Neural cell (in vitro differentiated cells): Measurements from ENCODE around the gene MLKL. TPM values are rescaled to one million over a fixed set of nuclear protein-coding genes. Genes with fewer than 3 reads are reported as not detected.

Experiments used
- H2AFZ ChIP-seq: fragments of 200-600, 300-800 bp; sonication (generic), shearing (Covaris generic); 2 replicates; pipeline ENCODE4 v1.6.0; 2014; ENCODE audit warnings: low read depth, mild to moderate bottlenecking, antibody characterized with exemption, low read length, moderate library complexity
- H3F3A ChIP-seq: fragments of 200-600 bp; shearing (Covaris generic); 2 replicates; pipeline ENCODE4 v1.6.1; 2016; ENCODE audit warnings: mild to moderate bottlenecking, moderate library complexity, mixed read lengths, antibody characterized with exemption, low read length; ENCODE audit not compliant: insufficient read depth, poor library complexity, severe bottlenecking
- H3K27ac ChIP-seq: fragments of 200-600, 300-800 bp; sonication (generic), shearing (Covaris generic); 2 replicates; pipeline ENCODE4 v1.5.1; 2014; ENCODE audit warnings: mild to moderate bottlenecking, low read length, moderate library complexity
- H3K27me3 ChIP-seq: fragments of 300-800, 200-600 bp; sonication (generic), shearing (Covaris generic); 2 replicates; pipeline ENCODE4 v1.6.0; 2014; ENCODE audit warnings: mild to moderate bottlenecking, low read depth, low read length, moderate library complexity; ENCODE audit not compliant: insufficient read depth
- H3K36me3 ChIP-seq: fragments of 300-800, 200-600 bp; sonication (generic), shearing (Covaris generic); 2 replicates; pipeline ENCODE4 v1.5.1; 2014; ENCODE audit warnings: mild to moderate bottlenecking, antibody characterized with exemption, low read length, moderate library complexity; ENCODE audit not compliant: insufficient read depth
- H3K4me2 ChIP-seq: fragments of 300-800, 200-600 bp; sonication (generic), shearing (Covaris generic); 2 replicates; pipeline ENCODE4 v1.6.0; 2014; ENCODE audit warnings: mild to moderate bottlenecking, low read length
- H3K4me3 ChIP-seq: fragments of 300-800, 200-600 bp; sonication (generic), shearing (Covaris generic); 2 replicates; pipeline ENCODE4 v1.5.1; 2014; ENCODE audit warnings: mild to moderate bottlenecking, low read length, moderate library complexity
- H3K79me2 ChIP-seq: fragments of 200-600 bp; shearing (Covaris generic); replicated peaks from 2 replicates; pipeline ENCODE4 v1.6.0; 2014; ENCODE audit warnings: mild to moderate bottlenecking, low read length, moderate library complexity; ENCODE audit not compliant: insufficient read depth
- H3K9ac ChIP-seq: fragments of 300-800, 200-600 bp; sonication (generic), shearing (Covaris generic); 2 replicates; pipeline ENCODE4 v1.6.1; 2016; ENCODE audit warnings: mild to moderate bottlenecking, low read length, mixed read lengths
- H3K9me2 ChIP-seq: fragments of 200-600 bp; shearing (Covaris generic); 2 replicates; pipeline ENCODE4 v1.6.1; 2016; ENCODE audit warnings: mild to moderate bottlenecking, low read length, mixed read lengths; ENCODE audit not compliant: insufficient read depth
- H3K9me3 ChIP-seq: fragments of 200-600, 300-800 bp; sonication (generic), shearing (Covaris generic); 2 replicates; pipeline ENCODE4 v1.6.1; 2016; ENCODE audit warnings: mild to moderate bottlenecking, mixed run types, low read length, moderate library complexity, mixed read lengths
- H4K20me1 ChIP-seq: fragments of 200-600 bp; shearing (Covaris generic); 2 replicates; pipeline ENCODE4 v1.6.1; 2016; ENCODE audit warnings: mild to moderate bottlenecking, mixed run types; ENCODE audit not compliant: insufficient read depth
- EP300 ChIP-seq: fragments of 450-650 bp; conservative IDR thresholded peaks from 2 replicates; pipeline ENCODE4 v1.6.1; 2014; ENCODE audit warnings: antibody characterized with exemption, mild to moderate bottlenecking, moderate library complexity; ENCODE audit not compliant: poor library complexity, severe bottlenecking
- EZH2 ChIP-seq: fragments of 200-600, 300-800 bp; shearing (Covaris generic), sonication (generic); IDR thresholded peaks from 2 replicates; pipeline ENCODE4 v1.6.1; 2014; ENCODE audit warnings: antibody characterized with exemption, low read length, borderline replicate concordance, mild to moderate bottlenecking; ENCODE audit not compliant: insufficient read depth, poor library complexity, severe bottlenecking
- MXI1 ChIP-seq: fragments of 450-650 bp; conservative IDR thresholded peaks from 2 replicates; pipeline ENCODE4 v1.6.1; 2014; ENCODE audit warnings: antibody characterized with exemption, mild to moderate bottlenecking; ENCODE audit not compliant: poor library complexity, severe bottlenecking
- POLR2AphosphoS5 ChIP-seq: IDR thresholded peaks from 2 replicates; pipeline ENCODE4 v1.6.1; 2012
- RAD21 ChIP-seq: fragments of 450-650 bp; conservative IDR thresholded peaks from 2 replicates; pipeline ENCODE4 v1.6.1; 2014; ENCODE audit warnings: antibody characterized with exemption, mild to moderate bottlenecking, moderate library complexity
- SMC3 ChIP-seq: fragments of 450-650 bp; conservative IDR thresholded peaks from 2 replicates; pipeline ENCODE4 v1.6.1; 2014; ENCODE audit warnings: antibody characterized with exemption, mild to moderate bottlenecking, moderate library complexity; ENCODE audit not compliant: poor library complexity
- TAF1 ChIP-seq: IDR thresholded peaks from 2 replicates; pipeline ENCODE4 v1.6.1; 2012; ENCODE audit warnings: low read depth
- polyA plus RNA-seq: library from polyadenylated mRNA; depleted of rRNA; stranded (reverse); fragments of >200 nt; gene quantifications from 2 replicates; pipeline ENCODE4 v1.2.3, GENCODE V29; 2014
- TF ChIP-seq, protein P1 (sequence below): fragments of 450-650 bp; IDR thresholded peaks from 2 replicates; pipeline ENCODE4 v1.5.1; 2014; ENCODE audit warnings: antibody characterized with exemption, mild to moderate bottlenecking, moderate library complexity; ENCODE audit not compliant: poor library complexity, severe bottlenecking
- TF ChIP-seq, protein P2 (sequence below): IDR thresholded peaks from 2 replicates; pipeline ENCODE4 v1.6.1; 2012; ENCODE audit warnings: borderline replicate concordance

The MLKL gene
- polyA plus RNA-seq, 1 donor from 2014 or later = not detected

DNA sequence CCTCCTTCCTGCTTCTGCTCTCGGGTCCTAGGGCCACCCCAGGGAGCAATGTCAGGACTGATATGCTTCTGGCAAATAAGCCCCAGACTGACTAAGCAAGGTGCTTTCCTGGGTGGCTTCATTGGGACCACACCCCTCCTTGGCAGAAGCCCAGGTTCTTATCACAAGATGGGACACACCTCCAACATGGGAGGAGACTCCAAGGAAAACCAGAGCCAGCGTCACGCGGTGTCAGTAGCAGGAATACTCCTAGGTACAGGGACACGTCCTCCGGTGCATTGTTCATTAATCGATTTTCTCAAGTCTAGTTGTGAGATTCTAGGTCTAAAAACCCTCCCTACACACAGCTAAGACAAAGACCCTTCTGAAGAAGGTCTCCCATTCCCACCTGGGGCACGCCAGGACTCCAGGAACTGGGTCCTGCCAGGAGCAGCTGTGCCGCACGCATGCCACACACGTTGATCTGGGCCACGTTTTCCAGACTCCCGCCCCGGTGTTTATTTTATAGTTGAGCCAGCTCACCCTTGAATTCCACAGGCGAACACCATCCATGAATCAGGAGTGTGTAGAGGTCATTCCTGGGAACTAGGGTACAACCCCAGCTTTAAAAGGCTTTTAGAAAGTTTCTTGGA lies 43.1 kb upstream of the MLKL start:
- TF ChIP-seq RAD21 = no peak
- no peak for TF ChIP-seq SMC3
- no peak for TF ChIP-seq EP300
- no peak for TF ChIP-seq EZH2
- TF ChIP-seq, protein P1, sequence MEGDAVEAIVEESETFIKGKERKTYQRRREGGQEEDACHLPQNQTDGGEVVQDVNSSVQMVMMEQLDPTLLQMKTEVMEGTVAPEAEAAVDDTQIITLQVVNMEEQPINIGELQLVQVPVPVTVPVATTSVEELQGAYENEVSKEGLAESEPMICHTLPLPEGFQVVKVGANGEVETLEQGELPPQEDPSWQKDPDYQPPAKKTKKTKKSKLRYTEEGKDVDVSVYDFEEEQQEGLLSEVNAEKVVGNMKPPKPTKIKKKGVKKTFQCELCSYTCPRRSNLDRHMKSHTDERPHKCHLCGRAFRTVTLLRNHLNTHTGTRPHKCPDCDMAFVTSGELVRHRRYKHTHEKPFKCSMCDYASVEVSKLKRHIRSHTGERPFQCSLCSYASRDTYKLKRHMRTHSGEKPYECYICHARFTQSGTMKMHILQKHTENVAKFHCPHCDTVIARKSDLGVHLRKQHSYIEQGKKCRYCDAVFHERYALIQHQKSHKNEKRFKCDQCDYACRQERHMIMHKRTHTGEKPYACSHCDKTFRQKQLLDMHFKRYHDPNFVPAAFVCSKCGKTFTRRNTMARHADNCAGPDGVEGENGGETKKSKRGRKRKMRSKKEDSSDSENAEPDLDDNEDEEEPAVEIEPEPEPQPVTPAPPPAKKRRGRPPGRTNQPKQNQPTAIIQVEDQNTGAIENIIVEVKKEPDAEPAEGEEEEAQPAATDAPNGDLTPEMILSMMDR = no peak
- TF ChIP-seq POLR2AphosphoS5 = no peak
- no peak for TF ChIP-seq MXI1
- no peak for TF ChIP-seq TAF1
- TF ChIP-seq, protein P2, sequence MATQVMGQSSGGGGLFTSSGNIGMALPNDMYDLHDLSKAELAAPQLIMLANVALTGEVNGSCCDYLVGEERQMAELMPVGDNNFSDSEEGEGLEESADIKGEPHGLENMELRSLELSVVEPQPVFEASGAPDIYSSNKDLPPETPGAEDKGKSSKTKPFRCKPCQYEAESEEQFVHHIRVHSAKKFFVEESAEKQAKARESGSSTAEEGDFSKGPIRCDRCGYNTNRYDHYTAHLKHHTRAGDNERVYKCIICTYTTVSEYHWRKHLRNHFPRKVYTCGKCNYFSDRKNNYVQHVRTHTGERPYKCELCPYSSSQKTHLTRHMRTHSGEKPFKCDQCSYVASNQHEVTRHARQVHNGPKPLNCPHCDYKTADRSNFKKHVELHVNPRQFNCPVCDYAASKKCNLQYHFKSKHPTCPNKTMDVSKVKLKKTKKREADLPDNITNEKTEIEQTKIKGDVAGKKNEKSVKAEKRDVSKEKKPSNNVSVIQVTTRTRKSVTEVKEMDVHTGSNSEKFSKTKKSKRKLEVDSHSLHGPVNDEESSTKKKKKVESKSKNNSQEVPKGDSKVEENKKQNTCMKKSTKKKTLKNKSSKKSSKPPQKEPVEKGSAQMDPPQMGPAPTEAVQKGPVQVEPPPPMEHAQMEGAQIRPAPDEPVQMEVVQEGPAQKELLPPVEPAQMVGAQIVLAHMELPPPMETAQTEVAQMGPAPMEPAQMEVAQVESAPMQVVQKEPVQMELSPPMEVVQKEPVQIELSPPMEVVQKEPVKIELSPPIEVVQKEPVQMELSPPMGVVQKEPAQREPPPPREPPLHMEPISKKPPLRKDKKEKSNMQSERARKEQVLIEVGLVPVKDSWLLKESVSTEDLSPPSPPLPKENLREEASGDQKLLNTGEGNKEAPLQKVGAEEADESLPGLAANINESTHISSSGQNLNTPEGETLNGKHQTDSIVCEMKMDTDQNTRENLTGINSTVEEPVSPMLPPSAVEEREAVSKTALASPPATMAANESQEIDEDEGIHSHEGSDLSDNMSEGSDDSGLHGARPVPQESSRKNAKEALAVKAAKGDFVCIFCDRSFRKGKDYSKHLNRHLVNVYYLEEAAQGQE = no peak
- no peak overlapping the region for H3K27ac ChIP-seq
- no peak overlapping the region for H3K4me2 ChIP-seq
- no peaks in the 10 kb centered on the region for H4K20me1 ChIP-seq
- H3K36me3 ChIP-seq = no peaks in the 10 kb centered on the region
- H3K27me3 ChIP-seq = no peaks in the 10 kb centered on the region
- no peaks in the 10 kb centered on the region for H3K9me3 ChIP-seq
- H3F3A ChIP-seq = no peaks in the 10 kb centered on the region
- no peak overlapping the region for H3K9ac ChIP-seq
- H3K4me3 ChIP-seq = no peak overlapping the region
- no peaks in the 10 kb centered on the region for H3K9me2 ChIP-seq
- H3K79me2 ChIP-seq = no peaks in the 10 kb centered on the region
- H2AFZ ChIP-seq = no peak overlapping the region

DNA sequence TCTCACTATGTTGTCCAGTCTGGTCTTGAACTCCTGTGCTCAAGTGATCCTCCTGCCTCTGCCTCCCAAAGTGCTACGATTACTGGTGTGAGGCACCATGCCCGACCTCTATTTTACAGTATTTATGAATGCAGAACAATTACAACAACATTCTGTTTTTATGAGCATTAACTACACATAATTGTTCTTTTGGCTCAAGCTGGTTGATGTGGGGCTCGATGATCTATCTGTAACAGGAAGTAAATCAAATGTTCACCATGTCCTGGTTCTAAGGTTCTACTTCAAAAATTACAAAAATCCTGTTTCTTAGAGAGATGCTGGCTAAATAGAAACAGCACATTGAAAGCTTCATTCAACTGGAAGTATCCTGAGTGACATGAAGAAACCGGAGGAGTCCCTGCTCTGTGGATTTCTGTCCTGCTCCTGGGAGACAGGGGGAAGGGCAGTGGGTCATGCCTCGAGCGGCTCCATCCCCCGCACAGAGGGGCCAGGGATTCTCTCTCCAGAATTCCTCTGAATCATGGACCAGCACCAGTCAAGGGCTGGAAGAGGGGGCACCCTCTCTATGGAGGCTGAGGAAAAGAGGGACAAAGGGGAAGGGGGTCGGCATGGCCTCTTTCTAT lies 42.5 kb upstream of the MLKL start:
- no peaks in the 10 kb centered on the region for H3K9me3 ChIP-seq
- H2AFZ ChIP-seq = no peak overlapping the region
- H3K36me3 ChIP-seq = no peaks in the 10 kb centered on the region
- no peak overlapping the region for H3K4me2 ChIP-seq
- no peaks in the 10 kb centered on the region for H3K79me2 ChIP-seq
- H3K27me3 ChIP-seq = no peaks in the 10 kb centered on the region
- H3K27ac ChIP-seq = no peak overlapping the region
- H3K4me3 ChIP-seq = no peak overlapping the region
- no peaks in the 10 kb centered on the region for H4K20me1 ChIP-seq
- H3F3A ChIP-seq = no peaks in the 10 kb centered on the region
- TF ChIP-seq TAF1 = no peak
- TF ChIP-seq, protein P2 = no peak
- H3K9me2 ChIP-seq = no peaks in the 10 kb centered on the region
- H3K9ac ChIP-seq = no peak overlapping the region
